Activated naive CD4-positive, alpha-beta T cell treated with Interleukin-2 at 50 U/mL for 16 hours (primary cell): ENCODE data around the gene GNRHR.
"Not testable (repeated sequence)": the region's sequence is repeated elsewhere in the genome, so short reads cannot be mapped to it uniquely, and the experiment has no call there.

Source experiments
- DNase-seq: peaks from one replicate; pipeline ENCODE4 v3.0.0-alpha.2; 2020

GNRHR gene

DNA sequence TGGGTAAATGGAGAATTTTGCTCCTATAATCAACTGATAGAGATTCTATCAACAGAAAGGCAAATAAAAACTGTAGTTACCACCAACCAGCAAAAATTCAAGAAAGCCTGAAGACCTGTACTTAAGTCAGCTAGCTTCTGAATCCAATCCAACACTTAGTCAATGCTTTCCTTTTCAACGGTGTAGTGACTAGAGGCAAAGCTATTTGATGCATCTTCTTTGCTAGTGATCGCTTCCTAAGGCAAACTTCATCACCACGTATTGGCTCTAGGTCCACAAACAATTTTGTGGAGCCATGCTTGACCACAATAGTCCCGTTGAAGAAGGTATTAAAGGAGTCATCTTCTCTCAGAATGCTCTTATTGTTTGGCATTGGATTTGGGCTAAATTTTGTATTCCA, 28.2 kb downstream of the GNRHR start:
- DNase-seq, result no peak

DNA sequence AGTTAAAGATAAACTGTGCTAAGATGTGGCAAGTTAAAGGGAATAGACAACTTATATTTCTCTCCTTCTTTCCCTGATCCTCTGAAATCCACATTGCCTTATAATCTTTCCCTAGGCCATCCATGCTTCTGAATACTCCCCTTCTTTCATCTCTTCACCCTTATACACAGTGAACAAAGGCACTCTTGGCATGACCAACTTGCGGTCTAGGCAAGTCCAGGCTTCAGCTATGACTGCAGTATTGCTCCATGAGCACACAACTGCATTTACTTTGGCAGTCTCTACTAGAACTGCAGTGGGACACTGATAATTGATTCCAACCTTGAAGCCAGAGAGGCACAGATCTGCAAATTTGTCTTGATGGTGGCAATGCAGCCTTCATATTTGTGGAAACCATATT, 29.1 kb downstream of the GNRHR start:
- DNase-seq, result no peak

GRCh38 chr4:67723949-67724348, 30.2 kb downstream of the GNRHR start:
- no peak for DNase-seq

DNA sequence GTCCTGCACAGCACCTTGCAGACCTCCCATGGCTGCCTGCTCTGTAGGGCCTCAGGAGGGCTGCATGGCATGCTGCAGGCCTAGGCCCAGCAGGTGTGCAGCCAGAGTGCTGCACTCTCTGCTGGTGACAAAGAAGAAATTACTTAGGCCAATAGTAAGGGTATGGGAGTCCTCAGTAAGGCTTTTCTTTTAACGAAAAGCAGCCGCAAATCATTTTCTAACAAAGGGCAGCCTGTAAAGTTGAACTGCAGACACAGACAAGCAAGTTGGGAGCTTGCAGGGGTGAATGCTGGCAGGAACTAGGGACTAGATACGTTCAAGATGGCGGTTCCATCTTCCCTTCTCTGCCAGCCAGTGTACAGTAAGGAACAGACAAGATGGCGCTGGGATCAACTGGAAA, 30.8 kb downstream of the GNRHR start:
- DNase-seq, result no peak

DNA sequence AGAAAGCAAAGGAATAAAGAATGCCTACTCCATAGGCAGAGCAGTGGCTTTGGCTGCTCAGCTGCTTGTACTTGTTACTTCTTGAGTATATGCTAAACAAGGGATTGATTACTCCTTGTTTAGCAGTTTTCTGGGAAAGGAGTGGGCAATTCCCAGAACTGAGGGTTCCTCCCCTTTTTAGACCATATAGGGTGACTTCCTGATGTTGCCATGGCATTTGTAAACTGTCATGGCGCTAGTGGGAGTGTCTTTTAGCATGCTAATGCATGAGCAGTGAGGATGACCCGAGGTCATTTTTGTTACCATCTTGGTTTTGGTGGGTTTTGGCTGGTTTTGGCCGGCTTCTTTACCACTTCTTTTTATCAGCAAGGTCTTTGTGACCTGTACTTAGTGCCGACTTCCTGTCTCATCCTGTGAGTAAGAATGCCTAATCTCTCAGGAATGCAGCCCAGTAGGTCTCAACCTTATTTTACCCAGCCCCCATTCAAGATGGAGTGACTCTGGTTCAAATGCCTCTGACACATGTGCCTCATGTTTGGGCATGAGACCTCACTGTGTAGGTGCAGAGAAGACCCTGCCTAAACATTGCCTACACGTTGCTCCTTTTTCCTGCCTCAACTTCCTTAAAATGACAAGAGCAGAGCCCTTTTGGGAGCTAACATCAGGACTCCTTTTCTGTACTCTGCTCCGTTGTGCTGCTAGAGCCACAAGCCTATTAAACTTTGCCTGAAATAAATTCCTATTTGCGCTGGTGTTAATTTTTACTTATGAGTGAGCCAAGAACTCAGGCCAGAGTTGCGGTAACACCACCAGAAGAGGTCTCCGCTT, 32.2 kb downstream of the GNRHR start:
- no peak for DNase-seq

- no peak for DNase-seq
Observed at GRCh38 chr4:67721315-67721769, 32.8 kb downstream of the GNRHR start.

DNA sequence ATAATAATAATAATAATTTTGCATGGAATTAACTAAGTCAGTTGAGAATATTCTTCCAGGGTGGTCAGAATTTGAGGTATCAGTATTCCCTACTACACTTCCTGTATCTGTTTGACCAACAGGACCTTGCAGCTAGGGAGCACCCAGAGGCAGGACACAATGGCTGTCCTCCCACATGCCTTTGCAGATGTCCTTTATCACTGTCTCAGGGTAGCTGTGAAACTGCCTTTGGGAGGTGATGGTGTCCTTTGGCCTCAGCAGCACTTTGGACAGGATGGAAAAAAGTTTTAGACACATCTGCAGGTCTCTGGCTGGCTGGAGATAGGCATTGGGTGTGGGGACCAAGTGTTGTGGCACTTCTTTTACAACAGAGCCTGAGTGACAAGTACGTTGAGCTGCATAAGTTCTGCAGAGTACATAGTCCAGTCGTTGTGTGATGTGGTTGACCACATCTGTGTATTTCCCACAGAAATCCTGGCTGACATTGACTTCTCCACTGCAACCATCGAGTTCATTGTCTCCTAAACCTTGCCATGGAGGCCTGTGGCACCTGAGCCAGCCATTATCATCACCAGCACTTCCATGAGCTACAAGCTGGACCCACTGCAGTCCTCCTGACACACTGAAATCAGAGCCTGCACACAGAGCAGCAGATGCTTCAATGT, 34.1 kb downstream of the GNRHR start:
- DNase-seq, result no peak

DNA sequence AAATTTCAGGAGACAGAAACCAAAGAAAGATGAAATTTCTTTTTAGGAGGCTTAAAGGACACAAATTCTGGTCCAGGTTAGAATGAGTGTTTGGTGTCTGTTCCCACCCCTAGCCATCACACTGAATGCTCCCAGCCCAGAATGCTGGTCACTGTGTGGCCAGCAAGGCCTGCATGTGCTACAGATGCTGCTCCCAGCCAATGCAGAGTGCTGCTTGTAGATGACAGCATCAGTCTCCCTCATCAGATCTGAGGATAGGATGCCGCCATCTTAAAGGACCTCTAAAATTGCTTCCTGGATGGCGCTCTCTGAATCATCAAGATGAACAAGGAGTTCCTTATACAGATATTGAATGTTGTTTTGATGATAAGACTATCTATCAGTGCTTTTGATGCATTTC, 35.3 kb downstream of the GNRHR start:
- no peak for DNase-seq

- DNase-seq, result no peak
Observed at GRCh38 chr4:67717586-67717985, 36.6 kb downstream of the GNRHR start.

- DNase-seq, result no peak
Observed at GRCh38 chr4:67714955-67715354, 39.2 kb downstream of the GNRHR start.

- no peak for DNase-seq
Observed at GRCh38 chr4:67714248-67714583, 40.0 kb downstream of the GNRHR start.

GRCh38 chr4:67713529-67714247, 40.5 kb downstream of the GNRHR start:
- DNase-seq, result no peak

DNA sequence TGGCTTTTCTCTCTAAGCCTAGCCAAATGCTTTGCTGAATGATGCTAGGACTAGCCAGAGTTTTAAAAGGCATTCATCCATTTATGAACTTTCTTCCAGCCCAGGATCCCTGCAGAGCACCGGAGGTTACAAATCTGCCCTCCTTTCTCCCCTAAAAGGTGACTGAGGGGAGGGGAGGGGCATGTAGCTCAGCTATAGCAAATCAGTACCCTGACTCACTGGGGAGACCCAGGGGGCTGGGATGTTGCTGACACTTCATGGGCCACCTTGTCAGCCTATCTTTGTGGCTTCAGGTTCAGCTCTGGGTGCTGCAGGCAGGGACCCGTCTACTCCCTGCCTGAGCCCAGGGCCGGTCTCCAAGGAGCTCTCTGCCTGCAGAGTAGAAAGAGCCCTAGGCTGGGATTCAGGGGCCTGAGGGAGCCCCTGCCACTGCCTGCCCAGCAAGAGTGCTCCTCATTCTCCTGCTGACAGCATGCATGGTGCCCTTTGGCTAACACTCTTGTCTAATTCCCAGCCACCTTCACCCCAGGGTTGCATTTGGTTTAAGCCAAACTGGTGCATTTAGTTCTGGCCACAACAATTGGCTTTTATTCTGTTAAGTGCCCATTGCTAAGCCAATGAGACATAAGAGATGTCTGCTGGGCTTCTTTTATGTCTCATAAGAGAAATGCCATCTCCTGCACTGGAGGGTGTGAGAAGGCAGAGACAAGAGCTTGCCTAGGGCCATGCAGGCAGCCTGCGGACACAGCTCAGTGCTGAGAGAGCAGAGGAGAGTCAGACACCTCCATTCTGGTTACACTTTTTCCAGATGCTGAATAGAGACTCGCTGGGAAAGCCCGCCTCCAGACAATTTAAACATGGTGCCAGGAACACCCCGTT, 41.3 kb downstream of the GNRHR start:
- DNase-seq, result no peak

DNA sequence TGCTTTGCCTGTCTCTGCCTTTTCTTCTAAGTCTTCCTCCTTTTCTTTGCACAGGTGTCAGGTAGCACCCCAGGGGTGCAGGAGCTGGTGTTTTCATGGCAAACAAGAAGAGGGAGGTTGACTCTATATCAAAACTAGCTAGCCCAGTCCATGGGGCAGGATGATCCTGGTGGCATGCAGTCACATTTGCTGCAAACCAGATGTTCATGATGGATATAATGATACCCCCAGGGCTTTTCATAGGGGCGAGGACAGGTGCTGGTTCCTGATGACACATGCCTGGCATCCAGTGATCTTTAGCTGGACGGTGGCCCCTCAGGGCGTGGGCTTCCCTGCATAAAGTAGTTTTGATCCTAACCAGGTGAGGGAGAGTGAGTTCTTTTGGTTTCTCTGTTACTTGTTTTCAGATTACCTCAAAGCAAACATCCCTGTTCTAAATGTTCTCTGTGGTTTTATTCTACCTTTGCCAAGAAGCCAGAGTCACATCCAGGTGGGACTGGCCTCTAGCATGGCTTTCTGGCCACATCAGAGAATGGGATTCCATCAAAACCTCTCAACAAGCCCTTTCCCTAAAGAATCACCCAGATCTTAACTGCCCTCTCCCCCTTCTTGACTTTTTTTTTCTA, 42.1 kb downstream of the GNRHR start:
- DNase-seq, result no peak

- DNase-seq, result not testable (repeated sequence)
Observed at GRCh38 chr4:67706682-67707081, 47.5 kb downstream of the GNRHR start.

- DNase-seq, result no peak
Observed at GRCh38 chr4:67704843-67705242, 49.3 kb downstream of the GNRHR start.

DNA sequence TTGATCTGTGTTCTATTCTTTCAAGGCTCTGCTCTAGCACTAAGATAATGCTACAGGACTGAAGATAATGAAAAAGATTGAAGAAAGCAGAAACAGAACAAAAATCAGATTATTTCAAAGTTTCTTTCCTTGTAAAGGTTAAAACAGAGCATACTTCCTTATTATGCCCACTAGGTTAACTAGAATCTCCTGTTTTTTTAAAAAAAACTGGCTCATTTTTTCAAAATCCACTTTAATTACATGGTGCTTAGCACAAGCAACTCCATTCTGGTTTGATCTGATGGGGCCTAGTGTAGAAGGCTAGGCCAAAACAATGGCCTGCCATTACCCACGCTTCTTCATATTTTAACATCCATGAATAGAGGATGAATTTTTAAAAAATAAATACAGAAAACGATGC, 52.0 kb downstream of the GNRHR start:
- DNase-seq, result no peak

DNA sequence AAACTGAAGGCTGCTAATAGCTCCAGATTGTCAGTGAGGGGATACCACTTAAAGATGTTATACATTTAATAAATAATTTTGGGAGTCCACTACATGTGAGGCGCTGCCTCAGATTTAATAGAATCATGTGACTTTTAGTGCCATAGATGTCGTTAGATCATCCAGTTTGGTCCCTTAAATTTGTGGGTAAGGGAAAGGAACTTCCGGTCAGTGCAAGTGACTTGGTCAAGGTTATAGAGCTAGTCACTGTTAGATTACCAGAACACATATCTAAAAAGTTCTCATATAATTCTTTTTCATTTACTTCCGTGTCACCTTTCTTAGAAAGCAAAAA, 52.7 kb downstream of the GNRHR start:
- DNase-seq, result no peak

DNA sequence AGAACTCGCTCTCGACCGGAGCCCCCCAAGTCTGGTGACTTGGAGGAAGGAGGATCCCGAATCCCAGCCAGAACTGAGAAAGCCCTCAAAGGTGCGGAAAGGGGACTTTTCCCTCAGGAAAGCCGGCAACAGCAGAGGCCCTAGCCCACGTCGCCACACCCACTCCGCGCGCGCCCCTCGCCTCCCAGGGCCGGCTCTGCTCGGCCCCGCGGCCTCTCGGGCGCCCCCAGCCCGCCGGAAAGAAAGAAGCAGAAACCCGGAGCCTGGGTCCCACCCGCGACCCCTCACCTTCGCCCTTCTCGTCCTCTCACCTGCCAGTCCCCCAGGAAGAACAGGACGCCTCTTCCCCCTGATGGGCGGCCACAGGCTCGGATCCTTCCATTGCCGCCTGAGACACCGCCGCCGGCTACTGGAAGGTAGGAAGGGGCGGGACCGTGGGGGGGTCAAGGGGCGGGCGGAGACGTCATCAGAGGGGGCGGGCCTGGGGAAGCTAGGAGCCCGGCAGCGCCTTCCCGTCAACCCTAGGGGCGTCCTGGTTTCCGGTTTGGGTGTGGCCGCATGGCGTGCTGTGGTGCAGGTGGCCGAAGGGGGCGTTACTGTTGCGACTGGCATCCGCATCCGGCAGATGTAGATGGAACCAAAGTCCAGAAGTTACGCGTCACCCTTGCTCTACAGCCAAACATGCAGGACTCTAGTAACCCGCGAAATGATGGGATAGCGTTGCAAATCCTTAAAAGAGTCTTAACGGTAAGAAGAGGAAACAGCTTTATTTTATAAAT, 53.3 kb downstream of the GNRHR start, which contains the start of gene UBA6:
Gene UBA6, minus strand, starts transcription at position 418 of the 779 bp plus-strand sequence. Its CDS starts 36 bp downstream, at position 382.
- DNase-seq, result peak; percentile 95

GRCh38 chr4:67700116-67700737, 54.0 kb downstream of the GNRHR start:
- DNase-seq, result no peak

- DNase-seq, result no peak
Observed at GRCh38 chr4:67699603-67700002, 54.6 kb downstream of the GNRHR start.
